ENCODE data around the gene COPS9.

DNA sequence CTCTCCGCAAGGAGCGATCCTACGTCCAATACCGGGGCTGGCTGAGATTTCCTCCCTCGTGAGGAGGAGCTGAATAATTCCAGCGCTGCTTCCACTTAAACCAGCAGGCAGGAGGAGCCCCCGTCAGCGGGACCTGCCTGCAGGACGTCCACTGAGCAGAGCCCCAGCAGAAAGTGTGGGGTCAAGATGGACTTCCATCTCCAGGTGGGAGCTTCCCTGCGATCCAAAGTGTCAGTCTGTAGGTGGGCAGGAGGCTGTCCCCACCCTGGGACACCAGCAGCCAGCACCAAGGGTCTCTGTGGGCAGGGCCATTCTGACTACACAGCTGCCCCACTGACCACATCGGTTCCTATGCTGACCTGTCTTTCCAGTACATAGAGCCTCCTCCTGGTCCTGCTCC is 4.8 kb upstream of the COPS9 start:
- TF ChIP-seq, protein P1, sequence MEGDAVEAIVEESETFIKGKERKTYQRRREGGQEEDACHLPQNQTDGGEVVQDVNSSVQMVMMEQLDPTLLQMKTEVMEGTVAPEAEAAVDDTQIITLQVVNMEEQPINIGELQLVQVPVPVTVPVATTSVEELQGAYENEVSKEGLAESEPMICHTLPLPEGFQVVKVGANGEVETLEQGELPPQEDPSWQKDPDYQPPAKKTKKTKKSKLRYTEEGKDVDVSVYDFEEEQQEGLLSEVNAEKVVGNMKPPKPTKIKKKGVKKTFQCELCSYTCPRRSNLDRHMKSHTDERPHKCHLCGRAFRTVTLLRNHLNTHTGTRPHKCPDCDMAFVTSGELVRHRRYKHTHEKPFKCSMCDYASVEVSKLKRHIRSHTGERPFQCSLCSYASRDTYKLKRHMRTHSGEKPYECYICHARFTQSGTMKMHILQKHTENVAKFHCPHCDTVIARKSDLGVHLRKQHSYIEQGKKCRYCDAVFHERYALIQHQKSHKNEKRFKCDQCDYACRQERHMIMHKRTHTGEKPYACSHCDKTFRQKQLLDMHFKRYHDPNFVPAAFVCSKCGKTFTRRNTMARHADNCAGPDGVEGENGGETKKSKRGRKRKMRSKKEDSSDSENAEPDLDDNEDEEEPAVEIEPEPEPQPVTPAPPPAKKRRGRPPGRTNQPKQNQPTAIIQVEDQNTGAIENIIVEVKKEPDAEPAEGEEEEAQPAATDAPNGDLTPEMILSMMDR (IDR thresholded peaks at IDR 0.05) = no peak
- TF ChIP-seq POLR2A (IDR thresholded peaks at IDR 0.05) = no peak
